ENCODE data around the gene TMC3.

DNA sequence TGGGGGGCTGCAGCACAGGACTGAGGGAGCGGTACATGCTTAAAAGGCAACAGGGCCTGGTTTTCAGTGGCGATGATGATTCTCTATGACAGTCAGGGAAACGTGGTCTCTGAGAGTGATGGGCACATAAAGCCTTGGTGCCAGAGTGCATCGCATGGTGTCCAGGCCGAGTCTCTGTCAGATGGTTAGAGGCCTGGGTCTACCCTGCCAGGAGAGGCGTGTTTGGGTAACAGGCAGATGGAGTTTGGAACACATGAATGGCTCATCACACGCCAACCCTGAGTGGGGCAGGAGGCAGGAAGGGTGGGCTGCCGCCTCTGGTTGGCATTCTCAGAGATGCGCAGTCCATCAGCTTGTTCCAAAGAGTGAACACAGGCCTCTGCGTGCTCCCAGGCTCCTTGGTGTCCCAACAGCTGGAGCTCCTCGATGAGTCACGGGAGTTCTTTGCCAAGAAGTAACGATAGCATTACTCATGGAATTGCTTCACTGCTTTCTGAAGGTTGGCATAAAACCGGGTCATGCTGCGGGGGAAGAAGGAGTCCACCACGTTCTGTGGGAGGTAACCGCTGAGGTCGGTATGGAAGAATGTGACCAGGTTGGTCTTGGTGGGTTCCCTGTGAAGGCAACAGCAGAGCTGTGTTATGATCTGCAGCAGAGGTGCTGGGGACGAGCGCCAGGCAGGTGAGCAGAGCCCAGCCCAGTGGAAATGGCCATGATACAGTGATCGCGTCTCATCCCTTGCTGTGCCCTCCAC lies 61.0 kb downstream of the TMC3 start:
- TF ChIP-seq, protein P1, sequence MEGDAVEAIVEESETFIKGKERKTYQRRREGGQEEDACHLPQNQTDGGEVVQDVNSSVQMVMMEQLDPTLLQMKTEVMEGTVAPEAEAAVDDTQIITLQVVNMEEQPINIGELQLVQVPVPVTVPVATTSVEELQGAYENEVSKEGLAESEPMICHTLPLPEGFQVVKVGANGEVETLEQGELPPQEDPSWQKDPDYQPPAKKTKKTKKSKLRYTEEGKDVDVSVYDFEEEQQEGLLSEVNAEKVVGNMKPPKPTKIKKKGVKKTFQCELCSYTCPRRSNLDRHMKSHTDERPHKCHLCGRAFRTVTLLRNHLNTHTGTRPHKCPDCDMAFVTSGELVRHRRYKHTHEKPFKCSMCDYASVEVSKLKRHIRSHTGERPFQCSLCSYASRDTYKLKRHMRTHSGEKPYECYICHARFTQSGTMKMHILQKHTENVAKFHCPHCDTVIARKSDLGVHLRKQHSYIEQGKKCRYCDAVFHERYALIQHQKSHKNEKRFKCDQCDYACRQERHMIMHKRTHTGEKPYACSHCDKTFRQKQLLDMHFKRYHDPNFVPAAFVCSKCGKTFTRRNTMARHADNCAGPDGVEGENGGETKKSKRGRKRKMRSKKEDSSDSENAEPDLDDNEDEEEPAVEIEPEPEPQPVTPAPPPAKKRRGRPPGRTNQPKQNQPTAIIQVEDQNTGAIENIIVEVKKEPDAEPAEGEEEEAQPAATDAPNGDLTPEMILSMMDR (IDR thresholded peaks at IDR 0.05), result no peak
- TF ChIP-seq POLR2A (IDR thresholded peaks at IDR 0.05) (no peak), EP300 (IDR thresholded peaks at IDR 0.05) (no peak), POLR2AphosphoS5 (IDR thresholded peaks at IDR 0.05) (peak; percentile 61 to 83 (median 74))

All from stomach (tissue), 4 donors.